NCI-H82 treated with DMSO at 0.1 percent for 48 hours (cell line): ENCODE measurements around the gene FAM50B.

Experiments used
- DNase-seq: peaks from one replicate; lab custom pipeline; 2025; ENCODE audit not compliant: unreplicated experiment; lab: John Stamatoyannopoulos, UW

The FAM50B gene

DNA sequence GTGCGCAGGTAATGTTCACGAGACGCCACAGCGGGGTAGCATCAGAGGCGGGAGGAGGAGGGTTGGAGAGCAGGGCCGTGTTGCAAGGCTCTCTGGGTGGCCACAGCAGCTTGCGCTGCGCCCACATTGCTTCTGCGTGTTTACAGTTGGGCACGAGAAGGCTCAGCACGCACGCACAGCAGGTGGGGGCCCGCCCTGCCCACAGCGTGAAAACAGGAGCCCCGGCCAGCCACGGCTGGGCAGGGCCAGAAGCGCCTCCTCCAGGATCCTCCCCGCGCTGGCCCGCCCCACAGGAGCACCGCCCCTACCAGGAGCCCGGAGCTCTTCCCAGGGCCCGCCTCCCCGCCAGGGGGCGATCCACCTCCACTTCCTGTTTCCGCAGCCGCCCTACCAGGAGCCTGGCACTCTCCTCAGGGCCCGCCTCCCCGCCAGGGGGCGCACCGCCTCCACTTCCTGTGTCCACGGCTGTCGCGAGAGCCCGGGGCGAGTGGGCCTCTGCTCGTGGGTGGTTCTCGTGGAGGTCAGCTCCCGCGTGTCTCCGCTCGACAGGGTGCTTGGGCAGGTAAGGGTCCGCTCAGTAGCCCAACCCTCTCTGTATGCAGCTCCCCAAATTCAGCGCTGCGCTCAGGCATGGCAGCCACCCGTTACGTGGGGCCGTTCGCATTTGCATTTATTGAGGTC lies at the start of gene FAM50B:
FAM50B (plus strand) TSS at position 449 of the 681 bp plus-strand sequence. CDS start 439 bp downstream, outside the sequence.
- peak; percentile 68 for DNase-seq

GRCh38 chr6:3799719-3800118 lies 49.5 kb upstream of the FAM50B start:
- no peak for DNase-seq

- DNase-seq, result no peak
Observed at GRCh38 chr6:3800850-3801591, 48.2 kb upstream of the FAM50B start.

DNA sequence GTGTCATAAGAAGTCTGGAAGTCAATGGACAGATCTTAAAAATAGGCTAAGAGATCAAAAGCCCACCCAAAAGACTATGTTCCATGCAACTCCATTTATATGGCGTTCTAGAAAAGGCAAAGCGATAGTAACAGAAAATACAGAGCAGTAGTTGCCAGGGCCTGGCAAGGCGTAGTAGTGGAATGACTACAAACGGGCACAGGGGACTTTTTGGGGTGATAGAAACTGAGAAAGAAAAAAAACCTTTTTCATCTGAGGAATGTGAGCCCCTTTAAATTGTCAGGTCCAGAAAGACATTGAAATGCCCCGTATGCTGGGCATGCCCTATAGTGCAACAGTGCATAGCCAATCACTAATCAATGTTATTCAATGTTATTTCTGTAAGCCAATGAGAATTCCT lies 47.2 kb upstream of the FAM50B start:
- DNase-seq, result no peak

- no peak for DNase-seq
Observed at GRCh38 chr6:3803627-3804468, 45.3 kb upstream of the FAM50B start.

- DNase-seq, result no peak
Observed at GRCh38 chr6:3804964-3805363, 44.2 kb upstream of the FAM50B start.

- no peak for DNase-seq
Observed at GRCh38 chr6:3805448-3806123, 43.6 kb upstream of the FAM50B start.

GRCh38 chr6:3806169-3806922 lies 42.8 kb upstream of the FAM50B start:
- DNase-seq, result no peak

DNA sequence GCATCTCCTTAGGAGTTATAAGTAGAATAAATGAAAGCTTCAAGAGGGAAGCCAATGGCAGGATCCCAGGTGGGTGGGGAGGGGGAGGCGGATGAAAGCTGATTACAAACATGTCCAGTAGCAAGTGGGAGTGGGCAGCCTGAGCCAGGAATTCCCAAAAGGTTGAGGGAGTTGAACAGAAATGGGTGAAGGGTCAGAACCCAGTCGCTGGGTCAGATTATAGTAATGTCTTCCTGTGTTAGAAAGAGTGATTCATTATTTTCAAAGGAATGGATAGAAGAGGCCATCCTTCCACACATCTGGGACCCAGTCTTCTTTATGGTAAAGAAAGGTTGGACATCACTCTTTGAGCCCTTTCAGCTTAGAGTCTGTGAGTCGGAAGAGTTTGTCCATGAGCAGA lies 41.0 kb upstream of the FAM50B start:
- no peak for DNase-seq

DNA sequence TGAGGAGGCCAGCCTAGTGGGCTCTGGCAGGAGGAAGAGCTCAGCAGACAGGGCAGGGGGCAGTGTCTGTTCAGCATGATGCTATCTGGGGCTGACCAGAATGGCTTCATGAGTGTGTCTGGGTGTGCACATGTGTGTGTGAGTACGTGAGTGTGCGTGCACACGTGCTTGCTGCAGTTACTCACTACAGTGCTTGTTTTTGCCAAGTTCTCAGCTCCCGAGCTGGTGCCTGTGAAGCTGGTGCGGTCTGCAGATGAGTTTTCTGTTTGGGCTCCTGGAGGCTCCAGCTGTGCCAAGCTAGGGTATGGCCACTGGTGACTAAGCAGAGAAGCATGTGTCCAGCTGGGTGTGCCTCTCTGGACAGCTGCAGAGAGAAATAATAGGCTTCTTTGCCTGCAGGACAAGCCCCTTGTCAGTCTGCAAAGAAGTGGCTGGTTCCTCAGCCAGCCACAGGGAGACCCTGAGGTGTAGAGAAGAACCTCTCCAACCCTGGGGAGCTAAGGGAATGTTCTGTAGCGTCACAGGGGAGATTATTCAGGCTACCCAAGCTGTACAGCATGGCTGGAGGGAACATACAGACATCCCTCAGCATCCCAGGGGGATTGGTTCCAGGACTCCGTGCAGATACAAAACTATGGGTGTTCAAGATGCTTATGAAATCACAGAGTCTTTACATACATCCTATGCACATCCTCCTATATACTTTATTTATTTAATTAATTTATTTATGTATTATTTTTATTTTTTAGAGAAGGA lies 40.2 kb upstream of the FAM50B start:
- no peak for DNase-seq

GRCh38 chr6:3809515-3809891 lies 39.7 kb upstream of the FAM50B start:
- DNase-seq, result no peak

- no peak for DNase-seq
Observed at GRCh38 chr6:3809982-3810381, 39.2 kb upstream of the FAM50B start.

DNA sequence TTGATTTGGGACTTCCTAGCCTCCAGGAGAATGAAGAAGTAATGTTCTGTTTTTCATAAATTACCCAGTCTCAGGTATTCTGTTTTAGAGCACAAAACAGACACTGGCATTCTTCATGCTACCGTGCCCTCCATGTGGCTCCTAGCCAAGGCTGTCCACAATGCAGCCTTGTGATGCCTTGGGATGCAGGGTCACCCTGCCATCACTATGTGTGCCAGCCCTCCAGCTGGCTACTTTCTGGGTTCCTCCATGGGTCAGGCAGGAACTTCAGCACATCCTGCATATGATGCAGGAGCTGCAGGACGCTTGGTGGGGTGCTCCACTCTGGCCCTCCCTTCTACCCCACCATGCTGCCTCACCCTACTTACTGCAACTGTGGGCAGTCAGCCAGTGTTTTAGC lies 38.0 kb upstream of the FAM50B start:
- DNase-seq, result no peak

DNA sequence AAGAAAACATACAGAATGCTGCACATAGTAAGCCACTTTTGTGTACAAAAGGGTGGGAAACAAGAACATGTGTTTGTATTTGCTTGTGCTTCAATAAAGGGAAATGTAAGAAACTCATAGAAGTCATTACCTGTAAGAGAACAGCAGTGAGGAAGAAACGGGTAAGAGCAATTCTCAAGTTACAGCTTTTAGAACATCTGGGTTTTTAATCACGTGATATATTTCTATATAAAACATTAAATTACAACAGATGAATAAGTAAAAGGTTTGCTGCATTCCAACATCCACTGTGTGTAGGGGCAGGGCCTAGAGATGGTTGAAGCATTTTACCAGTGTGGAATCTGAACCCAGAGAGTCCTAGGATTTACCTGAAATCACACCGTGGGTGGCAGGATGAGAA lies 36.6 kb upstream of the FAM50B start:
- no peak for DNase-seq

DNA sequence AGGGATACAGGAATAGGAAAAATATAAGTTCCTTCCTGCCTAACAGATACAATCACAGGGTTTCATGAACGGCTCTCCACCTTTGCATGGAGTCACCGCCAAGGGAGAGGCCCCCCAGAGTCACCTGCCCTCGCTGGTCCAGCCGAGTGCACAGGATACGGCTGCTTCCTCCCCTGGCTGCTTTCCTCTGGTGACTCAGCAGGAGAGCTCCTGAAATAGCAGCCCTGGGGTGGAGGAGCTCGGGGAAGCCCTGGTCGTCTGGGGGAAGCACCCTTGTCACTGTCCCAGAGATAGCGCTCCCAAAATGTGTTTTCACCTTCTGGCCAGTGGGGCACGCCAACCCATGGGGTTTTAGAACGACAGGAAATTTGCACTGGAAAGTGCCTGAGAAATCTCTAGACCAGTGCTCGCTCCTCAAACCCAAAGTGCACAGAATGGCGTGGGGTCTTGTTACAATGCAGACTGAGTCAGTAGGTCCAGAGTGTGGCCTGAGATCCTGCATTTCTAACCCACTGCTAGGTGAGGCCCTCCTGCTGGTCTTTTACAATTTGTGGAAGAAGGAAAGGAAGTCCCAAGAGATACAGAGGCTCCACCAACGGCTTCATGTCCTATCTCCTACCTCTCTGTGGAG lies 35.9 kb upstream of the FAM50B start:
- no peak for DNase-seq

- DNase-seq, result no peak
Observed at GRCh38 chr6:3813918-3814317, 35.3 kb upstream of the FAM50B start.

GRCh38 chr6:3814539-3814938 lies 34.6 kb upstream of the FAM50B start:
- DNase-seq, result no peak

DNA sequence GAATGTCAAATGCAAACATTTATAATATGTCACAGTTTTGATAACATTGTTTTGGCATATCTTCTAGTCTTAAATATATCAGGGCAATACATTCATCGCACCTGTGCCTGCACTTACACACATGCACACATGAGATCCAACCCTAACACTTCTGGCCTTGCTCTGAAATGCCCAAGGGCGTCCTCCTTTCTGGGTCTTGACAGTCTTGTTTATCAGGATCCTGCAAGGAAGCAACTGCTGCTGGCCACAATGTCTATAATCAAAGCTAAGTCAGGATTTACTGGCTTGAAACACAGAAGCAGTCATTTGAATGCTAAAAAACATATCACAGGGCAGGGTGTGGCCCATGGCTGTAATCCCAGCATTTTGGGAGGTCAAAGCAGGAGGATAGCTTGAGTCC lies 32.9 kb upstream of the FAM50B start:
- no peak for DNase-seq
